Activated effector memory CD4-positive, alpha-beta T cell treated with Interleukin-2 at 50 U/mL for 16 hours (primary cell): Measurements from ENCODE around the gene DOCK3.
"Not testable (repeated sequence)": the region's sequence is repeated elsewhere in the genome, so short reads cannot be mapped to it uniquely, and the experiment has no call there.

ENCODE experiments used
- DNase-seq: peaks from one replicate; pipeline ENCODE4 v3.0.0-alpha.2; 2020

The DOCK3 gene

DNA sequence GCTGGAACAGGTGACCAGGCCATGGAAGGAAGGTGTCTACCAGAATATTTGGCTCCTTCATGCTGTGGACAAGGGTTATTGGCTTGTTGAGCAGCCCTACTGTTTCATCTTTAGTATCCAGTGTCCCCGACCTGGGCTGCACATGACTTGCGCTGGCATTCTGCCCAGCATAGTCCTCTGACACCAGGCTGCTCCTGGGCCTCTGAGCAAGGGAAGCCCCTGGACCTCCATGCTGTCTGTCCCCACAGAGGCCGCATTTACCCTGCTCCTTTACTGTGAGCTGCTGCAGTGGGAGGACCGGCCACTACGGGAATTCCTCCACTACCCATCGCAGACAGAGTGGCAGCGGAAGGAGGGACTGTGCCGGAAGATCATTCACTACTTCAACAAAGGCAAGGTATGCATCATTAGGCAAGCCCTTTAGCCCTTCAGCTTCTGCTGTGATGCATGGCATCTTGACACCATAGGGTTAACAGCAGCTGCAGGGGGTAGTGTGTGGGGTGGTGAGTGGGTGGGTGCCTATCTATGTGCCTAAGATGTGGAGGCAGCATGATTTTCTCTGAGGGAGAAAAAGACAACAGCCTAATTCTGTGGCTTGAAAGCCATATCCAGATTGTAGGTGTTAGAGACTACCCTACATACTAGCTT is 666.4 kb downstream of the DOCK3 start:
- no peak for DNase-seq

GRCh38 chr3:51343918-51344687 is 669.4 kb downstream of the DOCK3 start:
- no peak for DNase-seq

DNA sequence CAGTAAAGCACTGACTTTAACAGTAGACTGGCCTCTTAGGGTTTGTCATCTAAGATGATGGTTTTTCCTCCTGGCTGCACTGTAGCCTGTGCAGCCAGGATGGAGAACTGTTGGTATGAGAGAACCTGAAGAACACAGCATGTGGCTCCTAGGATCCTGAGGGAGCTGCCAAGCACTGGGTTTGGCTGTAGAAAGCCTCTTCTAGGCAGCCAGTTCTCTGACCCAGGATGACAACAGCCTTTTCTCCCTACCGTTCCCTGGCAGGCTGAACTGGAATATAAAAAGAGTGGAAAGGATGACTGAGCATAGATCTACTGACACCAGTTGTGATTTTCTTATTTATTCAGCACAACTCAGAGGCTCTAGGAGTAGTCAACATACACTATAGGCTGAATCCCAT is 676.0 kb downstream of the DOCK3 start:
- DNase-seq: no peak

DNA sequence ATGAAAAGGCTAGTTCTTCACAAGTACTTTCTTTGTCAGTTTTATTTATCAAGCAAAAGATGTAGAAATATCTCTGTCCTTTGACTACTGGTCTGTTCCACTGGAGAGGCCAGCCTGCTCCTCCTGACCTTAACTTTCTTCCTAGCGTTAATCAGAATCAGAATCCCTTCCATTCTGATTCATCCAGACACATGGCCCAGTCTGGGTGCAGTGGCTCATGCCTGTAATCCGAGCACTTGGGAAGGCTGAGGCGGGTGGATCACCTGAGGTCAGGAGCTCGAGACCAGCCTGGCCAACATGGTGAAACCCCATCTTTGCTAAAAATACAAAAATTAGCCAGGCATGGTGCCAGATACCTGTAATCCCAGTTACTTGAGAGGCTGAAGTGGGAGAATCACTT is 678.4 kb downstream of the DOCK3 start:
- no peak for DNase-seq

GRCh38 chr3:51353691-51354090 is 679.0 kb downstream of the DOCK3 start:
- DNase-seq: no peak

DNA sequence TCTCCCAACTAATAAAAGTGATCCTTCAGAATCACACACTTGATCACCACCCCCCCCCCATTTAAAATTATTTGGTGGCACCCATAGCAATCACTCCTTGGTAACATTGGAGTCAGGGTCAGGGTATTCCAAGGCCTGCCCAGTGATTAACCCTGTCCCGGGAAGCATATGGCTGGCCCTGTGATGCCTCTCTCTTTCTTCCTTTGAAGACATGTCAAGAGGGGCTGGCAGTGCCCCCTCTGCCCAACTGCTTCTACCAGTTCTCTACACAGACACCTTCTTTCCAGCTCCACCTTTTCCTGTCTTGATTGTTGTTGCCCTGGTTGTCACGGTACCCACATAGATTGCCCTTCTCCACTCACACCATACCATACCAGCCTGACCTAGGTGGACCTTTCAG is 679.4 kb downstream of the DOCK3 start:
- DNase-seq: no peak

DNA sequence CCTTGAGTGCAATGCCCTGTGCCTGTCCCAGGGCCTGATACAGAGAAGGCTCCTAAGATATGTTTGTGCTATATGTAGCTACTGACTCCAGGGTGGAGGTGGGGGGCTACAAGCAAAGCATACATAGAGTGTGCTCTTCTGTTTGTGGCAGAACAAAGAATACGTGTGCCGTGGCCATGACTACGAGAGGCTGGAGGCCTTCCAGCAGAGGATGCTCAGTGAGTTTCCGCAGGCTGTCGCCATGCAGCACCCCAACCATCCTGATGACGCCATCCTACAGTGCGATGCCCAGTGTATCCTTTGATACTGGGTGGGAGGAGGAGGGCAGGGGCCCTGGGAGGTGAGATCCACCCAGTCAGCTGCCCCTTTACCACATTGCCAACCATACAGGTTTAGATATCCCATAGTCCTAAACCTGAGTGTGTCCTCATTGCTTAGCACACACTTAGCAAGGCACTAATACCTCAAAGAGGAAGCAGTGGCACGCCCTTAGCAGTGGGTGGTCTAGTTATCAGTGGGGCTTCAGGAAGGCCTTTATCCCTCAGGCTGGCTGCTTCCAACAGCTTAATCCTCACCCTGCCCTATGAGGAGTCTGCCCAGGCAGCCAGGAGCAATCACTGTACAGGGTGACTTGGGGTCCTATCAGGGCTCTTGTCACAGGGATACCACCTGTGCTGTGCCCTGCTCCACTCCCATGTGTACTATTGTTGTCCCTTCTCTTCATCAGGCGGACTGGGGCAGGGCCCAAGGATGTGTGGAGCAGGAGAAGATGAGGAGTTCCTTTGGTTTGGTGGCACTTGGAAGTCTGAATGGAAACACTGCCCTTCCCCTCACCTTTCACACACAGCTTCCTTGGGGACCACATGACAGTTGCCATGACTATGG is 680.2 kb downstream of the DOCK3 start:
- DNase-seq: no peak

- no peak for DNase-seq
These were observed 681.3 kb downstream of the DOCK3 start for GRCh38 chr3:51355891-51356578.

- no peak for DNase-seq
These were observed 683.1 kb downstream of the DOCK3 start for GRCh38 chr3:51357856-51358255.

- no peak for DNase-seq
These were observed 684.3 kb downstream of the DOCK3 start for GRCh38 chr3:51358981-51359380.

DNA sequence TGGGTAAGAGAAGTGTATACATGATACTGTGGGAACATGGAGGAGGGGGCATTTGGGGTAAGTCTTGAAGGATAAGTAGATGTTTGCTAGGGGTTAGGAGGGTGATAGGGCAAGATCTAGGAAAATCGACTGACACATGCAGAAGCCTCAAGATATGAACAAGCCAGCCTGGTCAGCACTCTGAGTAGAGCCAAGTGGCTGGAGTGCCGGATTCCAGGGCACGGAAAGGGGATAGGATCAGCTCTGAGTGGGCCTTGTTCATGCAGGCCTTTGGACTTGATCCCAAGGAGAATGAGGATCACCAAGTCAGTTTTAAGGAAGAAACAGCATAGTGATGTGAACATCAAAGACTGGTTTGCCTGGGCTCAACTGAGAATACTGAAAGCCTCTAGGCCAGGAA is 686.1 kb downstream of the DOCK3 start:
- DNase-seq: no peak

DNA sequence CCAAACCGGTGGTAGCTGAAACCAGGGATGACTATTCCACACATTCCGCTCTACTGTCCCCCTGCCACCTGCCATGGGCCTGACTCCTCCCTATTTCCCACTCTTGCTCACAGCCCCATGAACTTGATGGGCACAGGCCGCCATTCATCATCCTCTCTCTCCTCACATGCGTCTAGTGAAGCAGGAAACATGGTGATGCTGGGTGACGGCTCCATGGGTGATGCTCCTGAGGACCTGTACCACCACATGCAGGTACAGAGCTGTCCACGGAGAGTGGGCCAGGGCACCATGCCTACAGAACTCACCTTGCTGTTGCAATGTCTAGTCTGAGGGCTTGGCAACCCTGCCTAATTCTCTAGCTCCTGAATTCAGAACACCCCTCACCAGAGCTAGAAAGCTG is 687.0 kb downstream of the DOCK3 start:
- no peak for DNase-seq

- no peak for DNase-seq
These were observed 687.7 kb downstream of the DOCK3 start for GRCh38 chr3:51362476-51362875.

DNA sequence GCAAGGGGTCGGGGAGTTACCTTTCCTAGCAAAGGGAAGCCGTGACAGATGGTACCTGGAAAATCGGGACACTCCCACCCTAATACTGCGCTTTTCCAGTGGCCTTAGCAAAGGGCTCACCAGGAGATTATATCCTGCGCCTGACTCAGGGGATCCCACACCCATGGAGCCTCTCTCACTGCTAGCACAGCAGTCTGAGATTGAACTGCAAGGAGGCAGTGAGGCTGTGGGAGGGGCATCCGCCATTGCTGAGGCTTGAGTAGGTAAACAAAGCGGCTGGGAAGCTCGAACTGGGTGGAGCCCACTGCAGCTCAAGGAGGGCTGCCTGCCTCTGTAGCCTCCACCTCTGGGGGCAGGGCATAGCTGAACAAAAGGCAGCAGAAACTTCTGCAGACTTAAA is 693.5 kb downstream of the DOCK3 start:
- not testable (repeated sequence) for DNase-seq

DNA sequence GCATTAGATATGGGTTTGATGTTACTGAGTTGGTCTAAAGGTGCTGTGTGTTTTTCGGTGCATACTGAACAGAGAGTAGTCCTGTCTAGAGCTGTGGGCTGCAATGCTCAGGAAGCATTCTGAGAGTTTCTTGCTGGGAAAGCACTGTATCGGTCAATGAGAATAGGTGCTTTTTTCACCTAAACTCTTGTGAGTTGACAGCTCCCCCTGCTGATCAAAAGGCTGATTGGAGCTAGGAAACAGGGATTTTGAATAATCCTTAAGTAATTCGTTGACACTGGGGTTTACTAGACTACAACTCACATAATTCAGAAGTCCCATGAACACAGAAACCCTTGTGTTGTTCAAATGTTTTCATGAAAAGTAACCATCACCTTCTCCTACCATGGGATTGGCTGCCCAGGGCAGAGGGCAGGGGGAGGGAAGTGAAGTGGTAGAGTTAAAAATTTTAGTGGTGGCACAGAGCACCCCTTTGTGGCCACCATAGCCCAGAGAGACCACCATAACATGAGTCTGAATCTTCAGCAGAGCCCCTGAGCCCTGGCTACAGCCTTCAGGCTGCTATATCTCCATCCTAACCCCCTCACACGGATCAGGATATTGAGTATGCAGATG is 697.3 kb downstream of the DOCK3 start:
- peak; percentile 16 for DNase-seq

DNA sequence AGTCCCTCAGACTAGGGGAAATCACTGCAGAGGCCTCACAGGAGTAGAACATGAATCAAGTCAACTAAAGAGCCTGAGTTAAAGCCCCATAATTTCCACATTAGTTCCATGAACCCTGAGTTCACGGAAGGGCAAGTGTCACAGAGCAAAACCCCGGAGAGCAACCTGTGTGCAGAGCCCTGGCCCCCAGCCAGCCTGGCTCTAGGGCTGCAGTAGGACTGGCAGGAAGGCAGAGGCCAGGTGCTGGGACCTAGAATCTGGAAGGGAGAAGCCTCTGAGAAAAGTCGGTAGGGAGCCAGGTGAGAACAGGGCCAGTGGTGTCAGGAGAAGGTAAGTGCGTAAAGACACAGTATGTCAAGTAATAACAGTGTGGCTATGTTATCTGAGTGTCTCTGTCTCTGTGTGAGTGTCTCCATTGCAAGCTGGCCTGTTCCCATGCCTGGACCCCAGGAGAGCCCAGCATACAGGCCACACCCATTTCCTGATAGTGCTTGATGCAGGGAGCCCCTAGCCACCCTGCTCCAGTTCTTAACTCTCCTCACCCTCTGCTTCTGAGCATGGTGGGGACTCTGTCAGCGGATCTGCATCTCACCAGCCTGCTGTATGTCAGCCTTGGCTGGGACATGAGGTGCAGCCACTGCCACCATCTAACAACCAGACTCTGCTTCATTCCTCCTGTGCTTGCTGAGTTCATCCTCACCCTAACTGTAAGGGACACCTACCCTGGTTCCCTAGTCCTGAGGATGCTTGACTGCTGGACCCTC is 699.1 kb downstream of the DOCK3 start:
- no peak for DNase-seq

DNA sequence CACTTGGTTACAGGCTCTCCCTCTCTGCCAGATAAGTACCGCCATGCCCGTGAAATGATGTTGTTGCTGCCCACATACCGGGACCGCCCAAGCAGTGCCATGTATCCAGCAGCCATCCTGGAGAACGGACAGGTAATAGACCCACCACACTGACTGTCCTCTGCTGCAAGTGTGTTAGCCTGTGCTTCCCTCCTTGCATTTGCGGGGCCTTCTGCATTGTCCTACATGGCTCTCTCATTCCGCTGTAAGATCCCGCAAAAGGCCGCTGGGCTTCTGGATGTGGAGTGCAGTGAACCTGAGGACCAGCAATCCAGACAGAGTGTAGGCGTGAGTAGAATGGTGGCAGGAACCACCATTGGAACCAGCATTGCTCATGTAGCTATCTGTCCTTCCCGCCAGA is 699.7 kb downstream of the DOCK3 start:
- no peak for DNase-seq

GRCh38 chr3:51375136-51375535 is 700.4 kb downstream of the DOCK3 start:
- no peak for DNase-seq

DNA sequence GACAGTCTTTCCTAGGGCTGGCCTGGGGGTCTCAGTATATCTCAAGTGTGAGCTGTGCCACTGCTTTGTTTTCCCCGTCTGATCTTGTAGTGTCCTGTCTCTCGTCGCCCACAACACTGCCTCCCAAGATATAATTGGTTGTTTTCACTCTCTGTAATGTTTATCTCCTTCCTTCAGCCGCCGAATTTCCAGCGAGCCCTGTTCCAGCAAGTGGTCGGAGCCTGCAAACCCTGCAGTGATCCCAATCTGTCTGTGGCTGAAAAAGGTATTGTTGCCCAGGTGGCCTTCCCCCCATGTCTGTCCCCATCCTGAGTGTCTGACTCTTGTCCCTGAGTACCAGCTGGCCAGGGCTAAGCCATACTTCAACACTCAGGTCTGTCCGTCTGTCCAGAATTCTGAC is 700.8 kb downstream of the DOCK3 start:
- DNase-seq: no peak

GRCh38 chr3:51378065-51378464 is 703.3 kb downstream of the DOCK3 start:
- no peak for DNase-seq

DNA sequence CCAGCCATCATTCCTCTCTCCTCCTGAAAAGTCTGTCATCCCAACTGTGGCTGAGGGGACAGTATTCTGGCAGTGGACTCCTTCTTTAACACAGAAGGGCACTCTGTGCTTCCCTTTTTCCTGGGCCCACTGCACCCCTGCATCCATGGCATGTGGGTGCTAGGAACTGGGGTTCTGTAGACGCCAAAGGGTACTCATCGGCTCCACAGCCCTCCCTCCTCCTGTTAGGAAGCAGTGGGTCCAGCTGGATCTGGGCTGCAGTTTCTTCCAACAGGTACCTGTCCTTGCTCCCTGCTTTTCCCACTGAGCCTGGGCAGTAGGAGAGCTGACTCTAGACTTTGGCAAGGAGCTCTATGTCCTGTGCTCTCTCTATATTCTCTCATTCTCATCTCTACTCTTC is 704.0 kb downstream of the DOCK3 start:
- no peak for DNase-seq

DNA sequence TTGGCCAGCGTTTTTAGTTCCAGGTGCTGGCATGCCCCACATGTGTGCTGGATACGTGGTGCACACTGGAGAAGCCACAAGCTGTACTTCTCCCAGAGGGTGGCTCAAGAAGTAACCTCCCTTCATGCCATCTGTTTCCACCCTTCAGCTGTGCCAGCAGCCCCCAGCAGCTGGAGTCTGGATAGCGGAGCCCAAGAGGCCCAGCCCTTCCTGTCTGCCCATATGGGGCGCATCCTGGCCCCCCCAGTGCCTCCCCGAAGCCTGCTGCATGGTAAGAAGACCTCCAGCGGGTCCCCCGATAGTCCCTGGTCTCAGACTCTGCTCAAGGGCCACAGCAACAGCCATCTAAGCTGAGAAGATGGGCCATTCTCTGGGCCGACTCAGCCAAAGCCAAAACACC is 704.6 kb downstream of the DOCK3 start:
- DNase-seq: no peak
